ENCODE data around the gene COL20A1.

DNA sequence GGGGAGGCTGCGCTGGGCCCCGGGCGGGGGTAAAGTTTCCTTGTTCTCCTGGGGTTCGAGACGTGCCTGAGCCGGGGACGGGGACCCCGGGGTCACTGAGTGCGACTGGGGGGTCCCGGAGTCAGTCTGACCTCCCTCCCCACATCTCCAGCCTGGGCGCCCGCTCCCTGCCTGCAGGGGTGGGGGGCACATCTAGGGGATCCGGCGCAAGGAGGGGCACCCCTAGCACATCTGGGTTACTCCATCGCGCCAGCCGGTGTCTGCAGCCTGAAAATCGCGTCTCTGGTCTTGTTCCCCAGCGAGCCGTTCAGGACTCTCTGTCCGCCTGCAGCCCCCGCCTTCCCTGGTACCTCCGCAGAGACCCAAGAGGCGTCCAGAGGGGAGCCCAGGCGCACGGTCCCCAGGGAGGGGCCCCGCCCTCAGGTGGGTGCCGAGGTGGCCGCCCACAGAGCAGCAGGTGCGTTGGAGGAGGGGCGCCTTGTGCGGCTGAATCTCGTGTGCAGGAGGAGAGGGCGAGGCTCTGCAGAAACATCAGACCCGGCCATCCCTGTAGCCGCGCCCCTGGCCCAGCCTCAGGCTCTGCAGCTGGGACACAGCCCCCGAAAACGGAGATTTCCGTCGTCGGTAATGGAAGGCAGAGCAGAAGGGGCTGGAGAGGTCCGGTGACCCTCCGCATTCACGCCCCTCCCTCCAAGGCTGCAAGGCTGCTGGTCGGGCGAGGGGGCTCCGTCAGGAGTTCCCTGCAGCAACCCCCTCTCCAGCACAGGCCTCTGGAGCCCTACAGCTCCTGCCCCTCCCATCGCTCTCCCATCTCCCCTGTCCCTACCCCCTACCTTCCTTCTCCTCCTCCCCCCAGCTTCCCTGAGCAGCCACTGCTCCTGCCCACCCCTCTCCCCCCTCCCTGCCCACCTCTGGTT, 68.8 kb downstream of the COL20A1 start:
- TF ChIP-seq POLR2AphosphoS5 (IDR thresholded peaks at IDR 0.05) (no peak), POLR2A (IDR thresholded peaks at IDR 0.05; ENCODE audit: low read depth) (no peak), EP300 (IDR thresholded peaks at IDR 0.05) (no peak)

Data from esophagus muscularis mucosa (tissue), 3 donors.